ENCODE data around the gene HAPLN2. TPM values are rescaled to one million over a fixed set of nuclear protein-coding genes. Genes with fewer than 3 reads are reported as not detected.
"Not testable (repeated sequence)": the region's sequence is repeated elsewhere in the genome, so short reads cannot be mapped to it uniquely, and the experiment has no call there.

Gene HAPLN2
- total and polyA plus RNA-seq, 7 donors, result 0.10 to 1.2 (median 0.71) TPM; not detected in 4

- Histone ChIP-seq H3K4me1 (peaks cover 0 to 20% (median 18%) of the 10 kb centered on the region in 4 donors), H3K9me3 (no peaks in the 10 kb centered on the region), H3K27ac (peak overlapping the region; percentile 79 to 84 (median 82)), H3K27me3 (no peaks in the 10 kb centered on the region), H3K36me3 (peaks cover 0 to 20% (median 5%) of the 10 kb centered on the region in 4 donors), H3K4me3 (peak overlapping the region; percentile 65 to 73 (median 65))
- DNase-seq, result no peak
- 71 to 72% methylated on average over 12 of the region's 12 CpGs for WGBS, 2 donors
- intact Hi-C loops (cut with DNase I), result loop anchor here (2.0 kb wide), 2 partner anchors 121 to 145 kb away; no protein-coding TSS in a partner anchor
- no peak for TF ChIP-seq CTCF (IDR thresholded peaks at IDR 0.05)
- TF ChIP-seq POLR2AphosphoS5 (IDR thresholded peaks at IDR 0.05), result no peak
- no peak for TF ChIP-seq EP300 (IDR thresholded peaks at IDR 0.05)
- TF ChIP-seq POLR2A (IDR thresholded peaks at IDR 0.05), result no peak
Measured at GRCh38 chr1:156601892-156602291, 17.3 kb upstream of the HAPLN2 start.

GRCh38 chr1:156602557-156602993 lies 16.6 kb upstream of the HAPLN2 start:
- DNase-seq, result no peak
- Histone ChIP-seq H3K4me3 (no peak overlapping the region), H3K9me3 (no peaks in the 10 kb centered on the region), H3K27ac (no peak overlapping the region), H3K4me1 (peaks cover 0 to 20% (median 19%) of the 10 kb centered on the region in 4 donors), H3K27me3 (no peaks in the 10 kb centered on the region), H3K36me3 (peaks cover 0 to 13% (median 5%) of the 10 kb centered on the region in 4 donors)
- TF ChIP-seq POLR2AphosphoS5 (IDR thresholded peaks at IDR 0.05) (no peak), POLR2A (IDR thresholded peaks at IDR 0.05) (no peak), CTCF (IDR thresholded peaks at IDR 0.05) (no peak), EP300 (IDR thresholded peaks at IDR 0.05) (no peak)
- WGBS, 2 donors, result 32 to 41% methylated on average over 10 of the region's 10 CpGs
- intact Hi-C loops (cut with DNase I), result no loop called here

GRCh38 chr1:156607344-156607743 lies 11.9 kb upstream of the HAPLN2 start:
- H3K9me3 ChIP-seq, H3K36me3 ChIP-seq, H3K27me3 ChIP-seq, H3K4me3 ChIP-seq, DNase-seq: not testable (repeated sequence)
- 75 to 80% methylated on average over 4 of the region's 4 CpGs for WGBS, 2 donors
- intact Hi-C loops (cut with DNase I), result loop anchor here (2.0 to 5.0 kb wide), 2 partner anchors 23 to 220 kb away; no protein-coding TSS in a partner anchor
- Histone ChIP-seq H3K27ac (peak overlapping the region in 1 of 4 donors; percentile 6), H3K4me1 (peaks cover 0 to 13% (median 8%) of the 10 kb centered on the region in 4 donors)

- Histone ChIP-seq H3K4me1 (peaks cover 0 to 9% (median 7%) of the 10 kb centered on the region in 4 donors), H3K27ac (peak overlapping the region in 2 of 4 donors; percentile 12 to 46), H3K36me3 (no peaks in the 10 kb centered on the region), H3K27me3 (no peaks in the 10 kb centered on the region), H3K4me3 (no peak overlapping the region), H3K9me3 (no peaks in the 10 kb centered on the region)
- intact Hi-C loops (cut with DNase I), result loop anchor here (2.0 to 5.0 kb wide), 2 partner anchors 151 to 221 kb away; no protein-coding TSS in a partner anchor
- TF ChIP-seq POLR2A (IDR thresholded peaks at IDR 0.05) (no peak), EP300 (IDR thresholded peaks at IDR 0.05) (no peak), CTCF (IDR thresholded peaks at IDR 0.05) (peak; percentile 77 to 89 (median 82)), POLR2AphosphoS5 (IDR thresholded peaks at IDR 0.05) (peak in 1 of 4 donors; percentile 20)
- peak; percentile 80 for DNase-seq
- WGBS, 2 donors, result 29 to 32% methylated on average over 7 of the region's 7 CpGs
Measured at GRCh38 chr1:156608036-156608674, 11.1 kb upstream of the HAPLN2 start.

- 33 to 39% methylated on average over 6 of the region's 6 CpGs for WGBS, 2 donors
- H3K4me3 ChIP-seq, result no peak overlapping the region
- no peak overlapping the region for H3K27ac ChIP-seq
- no peaks in the 10 kb centered on the region for H3K36me3 ChIP-seq
- no peaks in the 10 kb centered on the region for H3K9me3 ChIP-seq
- peaks cover 0 to 9% (median 7%) of the 10 kb centered on the region in 4 donors for H3K4me1 ChIP-seq
- intact Hi-C loops (cut with DNase I), result loop anchor here (2.0 to 5.0 kb wide), 2 partner anchors 152 to 222 kb away; no protein-coding TSS in a partner anchor
- H3K27me3 ChIP-seq, result no peaks in the 10 kb centered on the region
- TF ChIP-seq EP300 (IDR thresholded peaks at IDR 0.05), result no peak
- no peak for TF ChIP-seq CTCF (IDR thresholded peaks at IDR 0.05)
- no peak for TF ChIP-seq POLR2A (IDR thresholded peaks at IDR 0.05)
- TF ChIP-seq POLR2AphosphoS5 (IDR thresholded peaks at IDR 0.05), result no peak
- no peak for DNase-seq
Measured at GRCh38 chr1:156608981-156609380, 10.2 kb upstream of the HAPLN2 start.

- DNase-seq; H3K4me3 ChIP-seq; H3K27me3 ChIP-seq; intact Hi-C loops (cut with DNase I); H3K36me3 ChIP-seq; H3K27ac ChIP-seq; H3K9me3 ChIP-seq: not testable (repeated sequence)
- 85 to 91% methylated on average over 9 of the region's 9 CpGs for WGBS, 2 donors
- peaks cover 0 to 16% (median 12%) of the 10 kb centered on the region in 4 donors for H3K4me1 ChIP-seq
Measured at GRCh38 chr1:156610072-156610471, 9.1 kb upstream of the HAPLN2 start.

All from sigmoid colon (tissue), 7 donors.